GM18520 (cell line): ENCODE results near the gene PPP2R5A.

Experiments used
- ATAC-seq: cut with Tn5 transposase; IDR thresholded peaks from one replicate; pipeline ENCODE4 v1.9.1; 2021; ENCODE audit not compliant: unreplicated experiment

Gene PPP2R5A

DNA sequence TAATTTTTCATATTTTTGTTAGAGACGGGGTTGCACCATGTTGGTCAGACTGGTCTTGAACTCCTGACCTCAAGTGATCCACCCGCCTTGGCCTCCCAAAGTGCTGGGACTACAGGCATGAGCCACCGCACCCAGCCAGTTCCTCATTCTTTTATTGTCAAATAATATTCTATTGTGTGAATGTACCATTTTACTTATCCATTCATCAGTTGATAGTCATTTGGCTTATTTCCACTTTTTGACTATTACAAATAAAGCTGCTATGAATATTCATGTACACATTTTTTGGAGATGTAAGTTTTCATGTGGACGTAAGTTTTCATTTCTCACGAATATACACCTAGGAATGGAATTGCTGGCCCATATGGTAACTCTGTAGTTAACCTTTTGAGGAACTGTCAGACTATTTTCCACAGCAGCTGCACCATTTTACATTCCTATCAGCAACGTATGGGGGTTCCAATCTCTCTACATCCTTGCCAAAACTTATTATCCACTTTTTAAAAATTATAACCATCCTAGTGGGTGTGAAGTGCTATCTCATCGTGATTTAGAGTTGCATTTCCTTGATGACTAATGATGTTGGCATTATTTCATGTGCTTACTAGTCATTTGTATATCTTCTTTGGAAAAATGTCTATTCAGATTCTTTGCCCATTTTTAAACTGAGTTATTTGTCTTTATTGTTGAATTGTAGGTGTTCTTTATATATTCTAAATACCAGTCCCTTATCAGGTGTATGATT, 116.8 kb downstream of the PPP2R5A start:
- ATAC-seq, result no peak

DNA sequence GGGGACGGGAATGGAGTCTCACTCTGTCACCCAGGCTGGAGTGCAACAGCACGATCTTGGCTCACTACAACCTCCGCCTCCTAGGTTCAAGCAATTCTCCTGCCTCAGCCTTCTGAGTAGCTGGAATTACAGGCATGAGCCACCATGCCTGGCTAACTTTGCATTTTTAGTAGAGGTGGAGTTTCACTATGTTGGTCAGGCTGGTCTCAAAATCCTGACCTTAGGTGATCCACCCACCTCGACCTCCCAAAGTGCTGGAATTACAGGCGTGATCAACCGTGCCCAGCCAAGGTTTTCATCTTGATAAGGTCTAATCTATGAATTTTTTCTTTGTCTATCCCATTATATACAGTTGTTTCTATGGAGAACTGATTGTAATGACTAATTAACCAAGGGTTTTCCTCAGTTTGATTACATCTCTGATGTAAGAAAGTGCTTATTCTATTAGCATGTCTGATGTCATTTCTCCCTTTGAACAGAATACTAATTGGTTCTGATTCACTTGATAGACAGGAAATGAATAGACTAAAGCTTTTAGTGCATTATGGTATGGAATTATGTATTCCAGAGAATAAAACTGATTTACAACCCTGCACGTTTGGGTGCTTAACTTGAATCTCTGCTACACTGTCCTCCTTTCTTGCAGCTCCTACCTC, 117.6 kb downstream of the PPP2R5A start:
- ATAC-seq, result no peak

DNA sequence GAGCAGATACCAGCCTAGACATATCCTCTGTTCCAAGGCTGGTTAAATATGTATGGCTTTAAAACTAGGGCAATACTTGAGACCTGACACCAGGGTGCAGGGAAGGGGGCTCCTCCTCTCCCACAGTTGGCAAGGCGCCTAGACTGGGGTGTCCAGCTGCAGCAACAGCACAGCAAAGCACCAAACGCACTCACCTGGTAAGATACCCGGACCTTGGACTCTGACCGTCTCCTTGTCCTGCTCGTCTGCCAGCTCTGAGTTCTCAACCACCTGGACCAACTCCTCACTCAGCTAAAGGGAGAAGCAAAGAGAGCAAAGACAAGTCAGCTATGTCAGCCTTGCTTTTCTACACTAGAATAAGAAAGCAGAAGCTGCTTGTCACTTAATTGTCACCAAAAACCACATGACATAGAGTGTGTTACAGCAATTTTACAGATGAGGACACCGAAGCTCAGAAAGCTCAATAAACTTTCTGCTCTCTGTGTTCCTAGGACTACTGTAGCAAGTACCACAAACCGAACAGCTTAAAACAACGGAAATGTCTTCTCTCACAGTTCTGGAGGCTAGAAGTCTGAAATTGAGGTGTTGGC, 125.1 kb downstream of the PPP2R5A start:
- ATAC-seq, result no peak
